GM18867 (cell line): ENCODE measurements around the gene FGGY.

Experiments used
- ATAC-seq: cut with Tn5 transposase; IDR thresholded peaks from one replicate; pipeline ENCODE4 v1.9.1; 2021; ENCODE audit warnings: mild to moderate bottlenecking, moderate library complexity; ENCODE audit not compliant: unreplicated experiment

Gene FGGY

DNA sequence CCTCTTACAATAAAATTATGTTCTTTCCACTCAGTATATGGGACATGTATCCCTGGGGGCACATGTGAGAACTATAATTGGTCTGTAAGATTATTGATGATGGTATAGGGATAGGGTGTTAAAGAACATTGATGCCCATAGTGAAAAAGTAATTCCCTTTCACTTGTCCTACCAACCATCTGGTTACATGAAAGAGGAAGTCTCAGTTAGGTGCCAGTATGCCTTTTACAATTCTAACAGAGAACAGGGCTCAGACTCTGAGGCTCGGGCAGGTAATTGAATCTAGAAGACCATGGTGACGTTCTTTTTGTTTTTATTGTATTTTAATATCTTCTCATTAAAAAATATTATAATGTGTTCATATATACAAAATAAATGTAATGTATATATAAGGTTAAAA is 113.6 kb downstream of the FGGY start:
- peak; percentile 56 for ATAC-seq

GRCh38 chr1:59411147-59411546 is 114.3 kb downstream of the FGGY start:
- no peak for ATAC-seq

DNA sequence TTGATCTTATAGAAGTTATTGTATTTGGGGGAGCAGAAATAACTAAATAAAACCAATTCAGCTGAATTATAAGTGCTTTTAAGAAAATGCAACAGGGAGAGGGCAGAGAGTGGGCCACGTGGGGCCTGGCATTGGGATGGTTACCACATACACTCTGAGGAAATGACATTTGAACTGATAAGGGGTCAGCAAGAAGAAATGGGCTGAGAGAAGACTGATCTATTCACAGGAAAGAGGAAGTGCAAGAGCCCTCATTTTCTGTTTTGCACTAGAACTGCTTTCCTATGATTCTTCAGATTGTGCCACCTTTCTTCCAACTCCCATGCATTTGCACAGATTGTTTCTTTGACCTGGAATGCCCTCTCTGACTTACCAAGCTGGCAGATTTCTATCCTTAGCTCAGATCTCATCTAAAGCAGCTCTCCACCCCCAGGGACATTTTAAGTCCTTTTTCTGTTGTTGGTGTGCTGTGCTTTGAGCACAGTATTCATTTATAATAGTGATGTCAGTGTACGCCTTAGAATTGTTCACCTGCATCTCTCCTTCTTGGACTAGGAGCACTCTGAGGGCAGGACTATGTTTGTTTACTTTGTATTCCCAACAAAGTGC is 115.9 kb downstream of the FGGY start:
- no peak for ATAC-seq

GRCh38 chr1:59413327-59413720 is 116.4 kb downstream of the FGGY start:
- ATAC-seq, result no peak

- ATAC-seq, result no peak
These were observed 117.7 kb downstream of the FGGY start for GRCh38 chr1:59414406-59415133.

- ATAC-seq, result no peak
These were observed 118.5 kb downstream of the FGGY start for GRCh38 chr1:59415286-59415850.

DNA sequence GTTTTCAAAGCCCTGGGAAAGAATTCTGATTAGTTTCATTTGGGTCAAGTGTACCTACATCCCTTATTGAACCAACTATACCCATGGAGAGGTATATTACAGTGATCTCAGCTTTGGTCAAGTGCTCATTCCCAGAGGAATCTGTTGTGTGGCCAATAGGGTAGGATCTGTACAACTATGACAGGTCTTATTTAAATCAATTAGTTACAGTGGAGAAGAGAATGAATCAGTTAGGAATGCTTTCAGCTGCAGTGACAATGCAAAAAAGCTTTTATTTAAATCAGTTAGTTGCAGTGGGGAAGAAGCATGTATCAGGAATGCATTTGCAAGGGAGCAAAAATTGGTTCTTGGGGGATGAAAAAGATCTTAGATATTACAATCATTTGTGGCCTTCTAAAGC is 119.0 kb downstream of the FGGY start:
- ATAC-seq, result no peak

- ATAC-seq, result no peak
These were observed 120.5 kb downstream of the FGGY start for GRCh38 chr1:59417406-59417805.

DNA sequence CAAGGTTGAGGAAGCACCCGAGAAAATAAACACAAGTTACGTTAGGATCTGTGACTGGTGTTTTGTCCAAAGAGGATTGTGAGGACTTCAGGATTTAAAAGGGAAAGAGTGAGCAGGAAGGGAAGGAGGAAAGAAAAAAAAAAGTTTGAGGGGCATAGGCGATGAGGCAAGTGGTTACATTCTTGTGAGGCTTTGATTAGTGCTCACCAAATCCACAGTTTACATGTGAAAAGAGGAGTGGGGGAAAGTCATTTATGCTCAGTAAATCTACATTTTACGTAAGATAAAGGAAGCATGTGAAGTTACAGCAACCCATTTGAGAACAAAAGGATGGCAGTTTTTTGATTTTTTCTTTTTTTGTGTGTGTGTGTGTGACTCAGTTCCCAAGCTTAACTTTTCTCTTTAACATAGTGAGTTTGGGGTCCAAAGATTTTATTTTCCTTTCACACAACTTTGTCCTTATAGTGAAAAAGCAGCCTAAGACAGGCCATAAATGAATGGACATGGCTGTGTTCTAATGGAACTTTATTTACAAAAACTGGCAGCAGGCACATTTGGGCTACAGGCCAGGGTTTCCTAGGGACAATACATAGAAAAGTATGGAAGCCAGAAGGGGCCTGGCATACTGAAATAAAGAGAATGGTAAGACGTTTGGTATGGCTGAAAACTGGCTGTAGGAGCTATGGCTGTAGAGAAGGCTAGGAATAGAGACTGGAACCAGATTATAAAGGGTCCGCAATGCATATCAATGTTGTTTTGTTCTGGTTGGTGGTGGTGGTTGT is 121.7 kb downstream of the FGGY start:
- no peak for ATAC-seq

DNA sequence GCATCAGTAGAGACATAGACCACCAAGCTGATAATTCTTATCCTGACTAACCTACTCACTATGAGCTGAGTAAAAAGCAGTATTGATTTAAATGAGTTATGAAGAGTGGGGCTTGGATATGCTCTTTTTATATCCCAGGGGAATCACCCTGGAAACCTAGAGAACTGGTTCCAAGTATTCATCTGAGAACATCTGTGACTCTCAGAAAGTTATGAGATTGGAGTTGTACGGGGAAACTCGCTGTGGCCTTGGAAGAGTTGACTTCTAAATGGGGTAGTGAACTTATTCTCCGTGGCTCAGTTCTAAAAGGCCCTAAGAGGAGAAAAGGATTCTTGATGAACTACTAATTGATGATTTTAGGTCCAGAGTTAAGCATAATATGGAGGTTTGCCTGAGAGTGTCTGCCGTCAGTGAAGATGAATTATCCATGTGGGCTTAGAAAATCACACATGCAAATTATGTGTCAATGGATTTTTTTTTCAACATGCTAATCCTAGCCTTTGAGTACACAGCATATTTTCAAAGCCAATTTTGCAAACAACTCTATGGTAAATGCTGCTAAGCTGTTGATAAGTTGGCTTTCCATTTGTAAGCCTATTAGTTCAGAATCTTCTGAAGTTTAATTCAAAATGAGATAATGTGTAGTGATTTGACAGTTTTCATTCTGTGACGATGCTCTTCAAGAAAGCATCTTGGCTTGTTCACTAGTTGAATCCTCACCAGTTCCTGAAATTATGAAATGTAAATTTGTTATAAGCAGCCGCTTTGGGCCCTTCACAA is 122.7 kb downstream of the FGGY start:
- ATAC-seq, result no peak

DNA sequence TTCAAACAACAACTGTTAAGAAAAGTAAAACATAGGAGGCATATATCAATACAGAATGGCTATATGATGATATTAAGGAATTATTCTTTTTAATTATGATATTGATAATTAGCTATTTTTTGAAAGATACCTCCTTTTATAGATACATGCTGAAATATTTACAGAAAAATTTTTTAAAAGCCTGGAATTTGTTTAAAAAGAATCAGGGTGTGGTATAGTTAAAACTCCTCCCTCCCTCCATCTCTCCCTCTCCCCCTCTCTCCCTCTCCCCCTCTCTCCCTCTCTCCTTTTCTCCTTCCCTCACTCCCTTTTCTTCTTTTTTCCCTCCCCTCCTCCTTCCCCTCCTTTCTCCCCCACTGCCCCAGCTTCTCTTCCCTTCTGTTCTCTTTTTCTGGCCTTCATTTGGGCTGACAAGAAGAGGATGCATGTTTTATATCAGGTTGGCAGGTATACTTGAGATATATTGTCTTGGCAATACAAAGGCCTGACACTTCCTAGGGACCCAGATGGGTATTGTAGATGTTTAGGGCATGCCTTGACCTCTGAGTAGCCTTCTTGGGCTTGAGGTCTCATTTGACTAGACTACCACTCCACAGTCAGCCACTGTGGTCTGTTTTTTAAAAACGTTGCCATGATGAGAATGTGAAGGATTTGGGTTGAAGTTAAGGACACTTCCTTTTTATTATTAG is 124.5 kb downstream of the FGGY start:
- no peak for ATAC-seq

GRCh38 chr1:59422921-59423575 is 126.2 kb downstream of the FGGY start:
- no peak for ATAC-seq

- no peak for ATAC-seq
These were observed 130.3 kb downstream of the FGGY start for GRCh38 chr1:59427155-59427554.

DNA sequence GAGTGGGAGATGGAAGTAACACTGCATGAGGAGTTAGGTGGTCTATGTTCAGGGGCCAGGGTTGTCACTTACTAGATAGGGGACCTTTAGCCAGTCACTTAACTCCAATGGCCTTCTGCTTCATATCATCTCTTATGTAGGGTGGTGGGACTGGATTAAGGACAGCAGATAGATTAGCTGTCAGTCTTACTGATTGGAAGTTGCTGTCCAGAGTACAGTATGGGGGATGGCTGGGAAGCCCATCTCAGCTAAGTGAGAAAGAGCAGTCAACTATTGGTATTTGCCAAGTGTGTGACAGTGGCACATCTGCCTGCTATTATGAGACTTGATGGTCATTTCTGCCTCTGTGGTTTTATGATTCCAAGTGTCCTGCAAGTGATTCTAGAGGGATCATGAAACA is 130.9 kb downstream of the FGGY start:
- ATAC-seq, result no peak

DNA sequence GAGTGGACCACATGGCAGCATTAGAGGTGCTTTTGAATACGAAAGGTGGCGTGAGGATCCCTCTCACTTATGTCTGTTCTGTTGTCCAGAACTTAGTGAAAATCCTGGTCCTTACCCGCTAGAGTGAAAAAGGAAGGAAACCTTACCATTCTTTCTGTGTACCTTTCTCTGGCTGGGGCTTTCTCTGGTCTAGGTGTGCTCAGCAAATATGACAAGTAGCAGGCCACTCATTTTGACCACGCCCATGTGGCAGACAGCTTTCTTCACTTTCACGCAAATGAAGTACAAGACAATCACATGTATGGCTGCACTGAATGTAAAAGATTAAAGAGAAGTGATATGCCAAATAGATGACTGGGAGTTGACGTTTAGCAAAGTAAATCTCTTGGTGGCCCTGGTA is 131.9 kb downstream of the FGGY start:
- ATAC-seq, result no peak

GRCh38 chr1:59429656-59430055 is 132.8 kb downstream of the FGGY start:
- ATAC-seq, result no peak

- ATAC-seq, result no peak
These were observed 134.8 kb downstream of the FGGY start for GRCh38 chr1:59431566-59432294.

- peak; percentile 98 for ATAC-seq
These were observed 135.9 kb downstream of the FGGY start for GRCh38 chr1:59432531-59433439.
